GM12892 (cell line): ENCODE data around the gene SLC13A3.

Source experiments
- DNase-seq: peaks from one replicate; pipeline ENCODE4 v3.0.0; 2011; ENCODE audit not compliant: insufficient read length
- FAIRE-seq: peaks from 2 replicates; lab custom pipeline; 2011; peaks lifted over from hg19 to GRCh38; lab: Jason Lieb, UNC
- POLR2A ChIP-seq: IDR thresholded peaks from 2 replicates; pipeline ENCODE4 v1.6.1; 2011; ENCODE audit warnings: low read depth, low read length, control low read depth
- POLR2AphosphoS5 ChIP-seq: IDR thresholded peaks from 2 replicates; pipeline ENCODE4 v1.6.1; 2011; ENCODE audit warnings: low read depth, low read length, control low read depth
- TAF1 ChIP-seq: IDR thresholded peaks from 2 replicates; pipeline ENCODE4 v1.6.1; 2011; ENCODE audit warnings: low read depth, mild to moderate bottlenecking, control low read depth, low read length, borderline replicate concordance

The SLC13A3 gene

DNA sequence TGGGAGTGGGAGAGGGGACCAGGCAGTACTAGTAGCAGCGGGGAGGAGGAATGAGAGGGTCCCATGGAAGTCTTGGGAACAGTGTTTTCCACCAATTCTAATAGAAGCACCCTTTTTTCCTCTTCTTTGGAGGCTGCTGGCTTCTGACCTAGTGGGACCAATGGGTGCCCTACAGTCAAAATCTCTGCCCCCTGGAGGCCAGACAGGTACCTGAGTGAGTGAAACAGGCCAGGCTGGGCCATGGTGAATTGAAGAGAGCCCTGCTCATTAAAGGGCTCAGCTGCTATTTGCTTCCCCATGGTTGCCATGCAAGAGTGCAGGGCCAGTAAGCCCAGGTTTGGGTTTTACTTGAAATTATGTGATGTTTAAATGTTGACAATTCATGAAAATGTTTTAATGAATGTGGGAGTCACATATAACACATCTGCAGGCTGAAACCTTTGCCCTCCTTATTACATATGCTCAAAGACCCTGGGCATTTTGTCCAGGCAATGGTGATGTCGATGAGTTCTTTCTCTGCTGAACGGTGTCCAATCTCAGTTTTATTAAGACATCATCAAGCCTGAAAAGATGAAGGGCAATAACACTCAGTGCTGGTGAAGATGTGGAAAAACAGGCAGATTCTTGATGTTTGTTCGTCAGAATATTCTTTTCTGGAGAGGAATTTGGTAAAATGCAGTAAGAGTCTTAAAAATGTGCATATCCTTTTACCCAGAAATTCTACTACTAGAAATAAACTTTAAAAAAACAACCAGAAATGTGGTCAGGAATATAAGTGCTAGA is 58.5 kb downstream of the SLC13A3 start:
- FAIRE-seq (no peak), DNase-seq (no peak)

DNA sequence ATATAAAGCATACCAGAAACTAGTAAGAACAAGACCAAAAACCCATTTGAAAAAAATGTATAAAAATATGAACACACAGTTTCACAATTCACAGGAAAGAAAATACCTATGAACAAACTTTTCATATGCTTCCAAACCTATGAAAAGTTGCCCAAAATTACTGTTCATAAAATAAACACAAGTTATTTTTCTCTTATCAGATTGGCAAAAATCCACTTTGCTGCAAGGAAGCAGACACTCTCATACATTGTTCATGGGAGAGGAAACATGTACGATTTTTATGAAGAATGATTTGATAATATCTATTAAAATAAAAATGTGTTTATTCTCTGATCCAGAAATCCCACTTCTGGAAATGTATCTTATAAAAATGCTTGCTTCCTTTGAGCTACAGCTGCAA is 60.8 kb downstream of the SLC13A3 start:
- DNase-seq (no peak), FAIRE-seq (no peak)
- TF ChIP-seq POLR2A (no peak), TAF1 (no peak), POLR2AphosphoS5 (no peak)

More for the DNA sequence above, 58.5 kb downstream of the SLC13A3 start:
- TF ChIP-seq POLR2AphosphoS5 (no peak), TAF1 (no peak), POLR2A (no peak)

DNA sequence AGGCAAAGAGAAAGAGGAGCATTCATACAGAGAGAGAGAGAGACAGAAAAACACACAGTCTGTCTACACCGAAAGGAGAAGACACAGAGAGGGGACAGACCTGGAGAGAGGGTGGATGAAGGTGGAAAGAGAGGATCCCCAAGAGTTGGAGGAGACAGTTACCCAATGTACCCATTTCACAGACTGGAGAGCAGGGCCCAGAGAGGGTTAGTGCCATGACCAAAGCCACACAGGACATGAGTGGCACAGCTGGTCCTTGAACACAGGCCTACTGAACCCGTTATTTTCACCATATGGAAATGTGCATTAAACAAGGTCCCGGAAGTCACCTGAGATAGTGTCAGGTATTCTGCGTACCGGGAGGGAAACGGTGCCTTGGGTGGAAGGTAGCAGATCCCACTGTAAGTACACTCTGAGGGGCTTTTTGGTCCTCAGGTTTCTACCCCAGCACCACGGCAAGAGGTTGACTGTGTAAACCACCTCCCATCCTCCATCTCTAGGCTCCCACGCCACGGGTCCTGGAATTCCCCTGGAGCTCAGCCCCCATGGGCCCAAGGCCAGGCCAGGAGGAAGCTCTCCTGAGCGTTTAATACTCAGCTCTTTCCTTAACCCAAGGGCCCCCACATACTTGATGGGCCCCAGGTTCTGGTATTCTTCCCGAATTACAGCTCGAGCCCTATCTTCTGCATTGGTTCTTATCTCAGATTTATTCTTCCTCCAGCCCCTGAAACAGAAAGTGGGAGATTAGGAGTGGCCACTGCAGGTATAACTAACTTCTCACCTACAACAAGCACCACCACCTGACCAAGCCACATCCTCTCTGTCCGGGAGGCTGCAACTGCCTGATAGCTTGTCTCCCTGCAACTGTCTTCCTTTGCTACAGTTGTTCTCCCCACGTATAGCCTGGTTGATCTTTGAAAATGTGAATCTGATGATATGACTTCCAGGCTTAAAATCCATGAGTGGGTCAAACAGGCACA is 62.4 kb downstream of the SLC13A3 start:
- no peak for TF ChIP-seq TAF1
- no peak for TF ChIP-seq POLR2A
- no peak for TF ChIP-seq POLR2AphosphoS5
- DNase-seq: no peak
- peak; percentile 38 for FAIRE-seq

DNA sequence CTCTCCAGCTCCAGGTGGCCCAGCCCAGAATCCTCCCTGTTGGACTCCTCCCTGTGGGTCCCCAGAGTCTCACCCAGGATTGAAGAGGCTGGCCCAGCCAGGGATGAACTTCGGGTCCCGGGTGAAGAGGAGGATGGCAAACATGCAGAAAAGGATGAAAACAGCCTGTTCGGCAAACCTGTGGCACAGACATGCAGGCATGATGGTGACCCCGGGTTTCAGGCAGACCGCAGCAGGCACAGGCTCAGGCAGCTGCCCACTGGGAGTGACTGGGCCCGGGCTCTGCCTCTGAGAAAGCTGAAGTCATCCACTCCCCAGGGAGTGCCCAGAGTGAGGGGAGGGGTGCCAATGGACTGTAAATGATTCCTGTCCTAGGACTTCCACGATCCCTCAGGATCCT is 63.3 kb downstream of the SLC13A3 start:
- TF ChIP-seq POLR2A: no peak
- no peak for TF ChIP-seq TAF1
- no peak for TF ChIP-seq POLR2AphosphoS5
- no peak for DNase-seq
- FAIRE-seq: no peak

DNA sequence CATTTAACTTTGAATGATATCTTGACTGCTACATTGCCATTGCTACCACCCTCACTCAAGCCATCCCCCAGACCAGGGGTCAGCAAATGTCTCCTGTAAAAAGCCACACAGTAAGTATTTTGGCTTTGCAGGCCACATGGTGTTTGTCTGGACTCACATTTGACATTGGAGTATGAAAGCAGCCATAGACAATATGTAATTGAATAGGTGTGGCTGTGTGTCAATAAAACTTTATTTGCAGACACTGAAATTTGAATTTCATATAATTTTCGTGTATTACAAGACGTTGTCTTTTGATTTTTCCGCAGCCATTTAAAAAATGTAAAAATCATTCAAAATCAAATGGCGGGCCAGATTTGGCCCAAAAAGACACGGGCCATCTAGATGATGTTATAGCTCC is 64.5 kb downstream of the SLC13A3 start:
- no peak for DNase-seq
- FAIRE-seq: no peak
- no peak for TF ChIP-seq TAF1
- no peak for TF ChIP-seq POLR2A
- TF ChIP-seq POLR2AphosphoS5: no peak

DNA sequence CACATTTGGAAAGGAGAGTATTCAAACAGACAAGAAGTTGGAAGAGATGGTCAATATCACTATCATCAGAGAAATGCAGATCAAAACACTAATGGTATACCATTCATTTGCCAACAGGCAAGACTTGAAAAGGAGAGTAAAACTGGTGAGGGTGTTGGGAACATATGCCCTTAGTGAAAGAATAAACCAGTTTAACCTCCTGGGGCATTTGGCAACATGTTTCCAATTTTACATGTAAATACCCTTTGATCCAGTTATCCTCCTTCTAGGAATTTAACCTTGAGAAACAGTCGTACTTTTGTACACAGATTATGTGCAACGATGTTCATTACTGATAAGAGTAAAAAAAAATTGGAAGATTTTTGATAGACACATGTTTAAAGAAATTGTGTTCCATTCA is 66.8 kb downstream of the SLC13A3 start:
- TF ChIP-seq POLR2A (no peak), POLR2AphosphoS5 (no peak), TAF1 (no peak)
- DNase-seq (no peak), FAIRE-seq (no peak)

DNA sequence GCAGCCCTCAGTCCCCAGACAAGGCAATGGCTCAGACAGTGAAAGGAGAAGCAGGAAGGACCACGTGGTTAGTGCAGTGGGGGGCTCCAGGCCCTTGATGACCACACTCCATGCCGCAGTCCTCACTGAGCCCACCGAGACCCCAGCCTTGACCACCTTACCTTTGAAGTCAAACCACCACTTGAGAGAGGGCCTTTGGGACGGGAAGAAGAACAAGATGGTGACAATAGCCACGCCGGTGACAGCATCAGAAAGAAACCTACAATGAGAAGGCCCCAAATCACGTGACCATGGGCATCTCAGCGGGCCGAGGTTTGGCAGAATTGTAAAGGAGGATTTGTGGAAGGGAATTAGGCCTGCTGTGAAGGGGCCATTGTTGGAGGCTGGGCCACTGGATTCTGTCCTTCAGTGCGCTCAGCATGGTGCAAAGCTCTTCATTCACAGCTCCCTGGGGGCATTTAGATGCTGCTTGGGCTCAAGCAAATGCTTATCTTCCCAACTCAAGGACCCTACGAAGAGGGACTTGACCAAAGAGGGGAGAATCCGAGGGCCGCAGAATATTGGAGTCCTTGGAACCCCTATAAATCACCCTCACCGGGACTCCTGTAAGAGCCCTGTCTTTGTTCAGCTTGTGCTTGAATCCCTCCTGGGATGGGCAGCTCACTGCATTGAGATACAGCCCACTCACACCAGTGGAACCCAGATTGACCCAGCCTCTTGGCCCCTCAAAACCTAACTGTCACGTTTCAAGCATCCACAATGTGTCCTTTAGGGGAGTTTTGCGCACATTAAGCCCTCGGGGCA is 67.6 kb downstream of the SLC13A3 start:
- DNase-seq: no peak
- no peak for FAIRE-seq
- no peak for TF ChIP-seq POLR2A
- no peak for TF ChIP-seq TAF1
- no peak for TF ChIP-seq POLR2AphosphoS5

DNA sequence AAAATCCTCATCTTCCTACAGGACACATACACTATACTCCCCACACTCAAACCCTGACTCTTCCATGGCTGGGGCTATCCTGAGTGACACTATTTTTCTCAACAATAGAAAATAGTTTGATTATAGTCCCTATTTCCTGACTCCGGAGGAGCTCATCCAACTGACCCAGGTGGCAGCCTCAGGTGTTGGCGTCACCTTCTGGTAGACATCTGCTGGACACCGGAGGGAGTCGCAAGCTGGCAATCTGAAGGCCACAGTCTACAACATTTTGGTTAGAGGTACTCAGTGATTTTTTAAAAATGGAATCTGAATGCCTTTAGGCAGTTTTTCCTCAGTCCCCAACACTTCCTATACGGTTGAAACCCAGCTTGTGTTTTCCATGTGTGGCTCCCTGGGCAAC is 68.6 kb downstream of the SLC13A3 start:
- no peak for TF ChIP-seq TAF1
- no peak for TF ChIP-seq POLR2A
- no peak for TF ChIP-seq POLR2AphosphoS5
- FAIRE-seq (no peak), DNase-seq (no peak)

DNA sequence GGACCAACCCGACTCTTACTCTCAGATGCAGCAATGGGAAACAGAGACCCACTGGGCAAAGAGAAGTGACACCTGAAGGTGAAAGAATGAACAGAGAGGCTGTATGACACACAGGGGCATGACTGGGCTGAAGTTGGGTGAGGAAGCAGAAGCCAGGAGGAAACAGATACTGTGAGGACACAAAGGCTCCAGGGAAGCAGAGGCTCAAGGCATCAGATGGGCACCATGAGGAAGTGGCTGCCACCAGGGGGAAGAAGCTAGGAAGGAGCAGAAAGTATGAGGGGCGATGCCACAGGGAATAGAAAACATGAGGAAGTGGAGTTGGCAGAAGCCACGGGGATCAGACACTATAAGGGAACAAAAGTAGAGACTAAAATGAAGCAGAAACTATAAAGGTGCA is 69.9 kb downstream of the SLC13A3 start:
- FAIRE-seq (no peak), DNase-seq (no peak)
- TF ChIP-seq POLR2A (no peak), TAF1 (no peak), POLR2AphosphoS5 (no peak)

DNA sequence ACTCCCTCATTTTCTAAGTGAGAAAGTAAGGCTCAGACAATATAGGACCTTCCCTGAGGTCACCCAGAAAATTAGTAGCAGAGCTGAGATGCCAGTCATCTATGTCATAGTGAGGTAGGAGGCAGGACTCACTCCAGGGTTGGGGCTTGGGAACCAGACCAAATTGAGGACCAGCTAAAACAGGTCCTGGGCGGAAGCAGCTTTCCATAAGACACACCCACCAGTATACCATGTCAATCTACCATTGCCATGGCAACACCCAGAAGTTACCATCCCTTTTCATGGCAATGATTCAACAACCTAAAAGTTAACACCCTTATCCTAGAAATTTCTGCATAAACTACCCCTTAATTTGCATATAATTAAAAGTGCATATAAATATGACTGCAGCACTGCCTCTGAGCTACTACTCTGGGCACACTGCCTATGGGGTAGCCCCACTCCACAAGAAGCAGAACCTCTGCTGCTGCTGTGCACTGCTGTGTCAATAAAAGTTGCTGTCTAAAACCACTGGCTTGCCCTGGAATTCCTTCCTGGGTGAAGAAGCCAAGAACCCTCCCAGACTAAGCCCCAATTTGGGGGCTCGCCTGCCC is 70.5 kb downstream of the SLC13A3 start:
- FAIRE-seq (no peak), DNase-seq (no peak)
- TF ChIP-seq TAF1 (no peak), POLR2A (no peak), POLR2AphosphoS5 (no peak)
